ENCODE measurements around the gene MYCBPAP. TPM values are rescaled to one million over a fixed set of nuclear protein-coding genes. Genes with fewer than 3 reads are reported as not detected.

MYCBPAP gene, protein sequence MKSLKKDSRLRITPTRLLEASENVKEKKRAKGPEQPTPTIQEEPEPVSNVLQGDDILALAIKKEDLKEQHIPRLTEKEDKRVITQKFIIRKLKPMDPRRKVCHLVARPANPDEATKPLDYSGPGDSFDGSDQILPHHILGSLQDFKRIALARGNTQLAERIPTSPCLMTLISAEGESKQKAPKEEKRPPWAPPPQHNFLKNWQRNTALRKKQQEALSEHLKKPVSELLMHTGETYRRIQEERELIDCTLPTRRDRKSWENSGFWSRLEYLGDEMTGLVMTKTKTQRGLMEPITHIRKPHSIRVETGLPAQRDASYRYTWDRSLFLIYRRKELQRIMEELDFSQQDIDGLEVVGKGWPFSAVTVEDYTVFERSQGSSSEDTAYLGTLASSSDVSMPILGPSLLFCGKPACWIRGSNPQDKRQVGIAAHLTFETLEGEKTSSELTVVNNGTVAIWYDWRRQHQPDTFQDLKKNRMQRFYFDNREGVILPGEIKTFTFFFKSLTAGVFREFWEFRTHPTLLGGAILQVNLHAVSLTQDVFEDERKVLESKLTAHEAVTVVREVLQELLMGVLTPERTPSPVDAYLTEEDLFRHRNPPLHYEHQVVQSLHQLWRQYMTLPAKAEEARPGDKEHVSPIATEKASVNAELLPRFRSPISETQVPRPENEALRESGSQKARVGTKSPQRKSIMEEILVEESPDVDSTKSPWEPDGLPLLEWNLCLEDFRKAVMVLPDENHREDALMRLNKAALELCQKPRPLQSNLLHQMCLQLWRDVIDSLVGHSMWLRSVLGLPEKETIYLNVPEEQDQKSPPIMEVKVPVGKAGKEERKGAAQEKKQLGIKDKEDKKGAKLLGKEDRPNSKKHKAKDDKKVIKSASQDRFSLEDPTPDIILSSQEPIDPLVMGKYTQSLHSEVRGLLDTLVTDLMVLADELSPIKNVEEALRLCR
- under 1 TPM in 1 of 4 donors, not detected in 3; 0.38 TPM for total RNA-seq

- peak within 1 kb of the TSS; percentile 75 to 85 (median 82) for H3K27ac ChIP-seq
- no peaks in the 10 kb centered on the region for H3K36me3 ChIP-seq
- peaks cover 8 to 46% (median 11%) of the 10 kb centered on the region in 3 donors for H3K4me1 ChIP-seq
- H3K27me3 ChIP-seq = no peaks in the 10 kb centered on the region
- peak within 1 kb of the TSS; percentile 54 to 75 (median 66) for H3K4me3 ChIP-seq
- WGBS, 2 donors = 14 to 21% methylated on average over 6 to 13 of the region's 66 CpGs
- TF ChIP-seq POLR2A (IDR thresholded peaks at IDR 0.05) = peak in 1 of 4 donors; percentile 39
- peak in 1 of 6 experiments; percentile 15 for TF ChIP-seq CTCF (IDR thresholded peaks at IDR 0.05)
- DNase-seq = no peak
- no peaks in the 10 kb centered on the region for H3K9me3 ChIP-seq
- intact Hi-C loops (cut with DNase I) = no loop called here
Measured at GRCh38 chr17:50507871-50508572, at the start of gene MYCBPAP. MYCBPAP (plus strand) TSS chr17:50508439; CDS start chr17:50508675, 236 bp downstream.

DNA sequence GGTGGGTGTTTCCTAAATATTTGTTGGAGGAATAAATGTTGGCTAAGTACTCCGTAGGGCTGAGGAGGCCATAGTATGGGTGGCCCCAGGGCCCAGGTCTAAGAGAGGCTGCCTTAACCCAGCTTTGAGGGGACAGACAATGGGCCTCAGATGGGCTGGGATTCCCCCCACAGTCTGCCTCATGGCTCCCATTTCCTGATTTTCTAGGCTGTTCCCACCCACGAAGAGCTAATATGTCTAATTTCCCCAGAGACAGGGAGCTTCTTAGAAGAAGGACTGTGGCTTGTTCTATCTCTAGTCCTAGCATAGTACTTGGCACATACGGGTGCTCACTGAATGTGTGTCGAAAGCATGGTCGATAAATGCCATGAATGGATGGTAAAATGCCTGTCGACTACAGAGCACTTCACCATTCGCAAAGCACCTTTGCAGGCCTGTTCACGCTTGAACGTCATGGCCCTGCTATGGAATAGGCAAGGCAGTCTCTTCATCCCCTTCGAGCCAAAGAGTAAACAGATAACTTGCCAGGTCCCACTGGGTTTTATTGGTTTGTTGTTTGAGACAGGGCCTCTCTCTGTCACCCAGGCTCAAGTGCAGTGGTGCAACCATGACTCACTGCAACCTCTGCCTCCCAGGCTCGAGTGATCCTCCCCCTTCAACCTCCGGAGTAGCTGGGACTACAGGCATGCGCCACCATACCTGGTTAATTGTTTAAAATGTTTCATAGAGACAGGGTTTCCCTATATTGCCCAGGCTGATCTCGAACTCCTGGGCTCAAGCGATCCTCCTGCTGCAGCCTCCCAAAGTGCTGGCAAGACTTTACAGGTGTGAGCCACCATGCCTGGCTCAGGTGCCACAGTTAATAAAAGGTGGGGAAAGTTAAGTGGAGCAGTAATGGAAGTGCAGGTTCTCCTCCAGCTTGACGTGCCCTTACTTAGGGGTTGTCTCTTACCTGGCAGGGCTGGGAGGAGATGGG is 49.2 kb upstream of the MYCBPAP start:
- peaks cover 0 to 30% (median 8%) of the 10 kb centered on the region in 3 donors for H3K4me1 ChIP-seq
- 54 to 57% methylated on average over 13 to 15 of the region's 16 CpGs for WGBS, 2 donors
- TF ChIP-seq CTCF (IDR thresholded peaks at IDR 0.05) (no peak), POLR2A (IDR thresholded peaks at IDR 0.05) (no peak)
- peak overlapping the region in 2 of 4 donors; percentile 28 to 51 for H3K27ac ChIP-seq
- no peak overlapping the region for H3K4me3 ChIP-seq
- no peaks in the 10 kb centered on the region for H3K9me3 ChIP-seq
- intact Hi-C loops (cut with DNase I) = no loop called here
- H3K27me3 ChIP-seq = no peaks in the 10 kb centered on the region
- no peak for DNase-seq
- H3K36me3 ChIP-seq = peaks cover 0 to 18% (median 0%) of the 10 kb centered on the region in 3 donors

DNA sequence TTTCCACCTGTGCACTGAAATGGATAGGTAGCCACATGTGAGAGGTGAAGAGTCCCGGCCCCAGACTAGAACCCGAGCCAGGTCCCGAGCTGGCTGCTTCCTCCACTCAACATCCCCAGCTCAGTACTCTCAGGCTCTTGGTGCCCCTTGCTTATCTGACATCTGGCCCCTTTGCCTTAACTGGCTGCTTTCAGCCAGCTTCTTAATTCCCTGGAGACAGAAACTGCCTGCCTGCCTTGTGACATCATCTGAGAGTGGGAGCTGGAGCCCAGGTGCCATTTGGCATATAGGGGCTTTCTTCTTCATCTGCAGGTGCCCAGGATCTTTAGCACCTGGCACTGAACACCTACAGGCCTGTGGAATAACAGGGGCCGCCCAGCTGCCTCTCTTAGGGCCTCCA is 48.5 kb upstream of the MYCBPAP start:
- TF ChIP-seq POLR2A (IDR thresholded peaks at IDR 0.05) = no peak
- TF ChIP-seq CTCF (IDR thresholded peaks at IDR 0.05) = no peak
- Histone ChIP-seq H3K9me3 (no peaks in the 10 kb centered on the region), H3K4me3 (no peak overlapping the region), H3K36me3 (peaks cover 0 to 18% (median 0%) of the 10 kb centered on the region in 3 donors), H3K4me1 (peaks cover 0 to 30% (median 8%) of the 10 kb centered on the region in 3 donors), H3K27ac (no peak overlapping the region), H3K27me3 (no peaks in the 10 kb centered on the region)
- intact Hi-C loops (cut with DNase I) = no loop called here
- no peak for DNase-seq
- WGBS, 2 donors = 67 to 79% methylated on average over 3 to 4 of the region's 4 CpGs

- Histone ChIP-seq H3K36me3 (peaks cover 0 to 18% (median 0%) of the 10 kb centered on the region in 3 donors), H3K4me1 (peaks cover 0 to 20% (median 5%) of the 10 kb centered on the region in 3 donors), H3K27ac (no peak overlapping the region), H3K4me3 (no peak overlapping the region), H3K27me3 (no peaks in the 10 kb centered on the region), H3K9me3 (no peaks in the 10 kb centered on the region)
- intact Hi-C loops (cut with DNase I) = no loop called here
- TF ChIP-seq CTCF (IDR thresholded peaks at IDR 0.05) (no peak), POLR2A (IDR thresholded peaks at IDR 0.05) (no peak)
- DNase-seq = no peak
- 87 to 94% methylated on average over 3 of the region's 9 CpGs for WGBS, 2 donors
Measured at GRCh38 chr17:50460831-50461526, 47.3 kb upstream of the MYCBPAP start.
